WTC11 (cell line): ENCODE results near the gene IDUA. TPM values are rescaled to one million over a fixed set of nuclear protein-coding genes. Genes with fewer than 3 reads are reported as not detected.
A peak's percentile ranks its signal among the peaks of the same experiment; 100 is the strongest.

Experiments used
- ATAC-seq: fragments of 200-7000 bp; cut with Tn5 transposase; 2 replicates; pipeline ENCODE4 v1.10.0; 2021; ENCODE audit warnings: mild to moderate bottlenecking, moderate library complexity
- CTCF ChIA-PET: fragments of 300-600 bp; sonication (Branson Sonifier 250); formaldehyde crosslinking; loops from one replicate; lab custom pipeline; 2021; ENCODE audit warnings: antibody characterized with exemption; lab: Charles Lee
- POLR2A ChIA-PET: fragments of 350-600 bp; sonication (Branson Sonifier 250); formaldehyde crosslinking; loops from one replicate; lab custom pipeline; 2021; ENCODE audit warnings: antibody characterized with exemption; lab: Charles Lee
- DNase-seq: peaks from one replicate; pipeline ENCODE4 v3.0.0; 2021; ENCODE audit warnings: low spot score
- H3K27ac Mint-ChIP-seq: 2 replicates; pipeline ENCODE4 v1.8.0; 2021; ENCODE audit warnings: mixed read lengths
- H3K27me3 Mint-ChIP-seq: 2 replicates; pipeline ENCODE4 v1.8.0; 2021; ENCODE audit warnings: low read depth, mild to moderate bottlenecking, moderate library complexity, mixed read lengths
- H3K36me3 Mint-ChIP-seq: 2 replicates; pipeline ENCODE4 v1.8.0; 2021; ENCODE audit warnings: mixed read lengths
- H3K4me1 Mint-ChIP-seq: 2 replicates; pipeline ENCODE4 v1.8.0; 2022; ENCODE audit warnings: mixed read lengths
- H3K4me3 Mint-ChIP-seq: 2 replicates; pipeline ENCODE4 v1.8.0; 2021; ENCODE audit warnings: mild to moderate bottlenecking, moderate library complexity, mixed read lengths
- H3K9me3 Mint-ChIP-seq: 2 replicates; pipeline ENCODE4 v1.8.0; 2021; ENCODE audit warnings: mixed read lengths
- ATF2 ChIP-seq: sonication (generic); formaldehyde crosslinking; IDR thresholded peaks from 2 replicates; pipeline ENCODE4 v1.8.1; 2022; ENCODE audit warnings: low read depth, missing genetic modification reagents, borderline replicate concordance
- ELF4 ChIP-seq: sonication (generic); formaldehyde crosslinking; IDR thresholded peaks from 2 replicates; pipeline ENCODE4 v1.8.1; 2022; ENCODE audit warnings: low read depth, mild to moderate bottlenecking, moderate library complexity, missing genetic modification reagents
- EMX1 ChIP-seq: fragments of 250-450 bp; sonication (Bioruptor Pico); IDR thresholded peaks from 2 replicates; pipeline ENCODE4 v1.8.0; 2021; ENCODE audit warnings: mild to moderate bottlenecking
- FOXK1 ChIP-seq: sonication (generic); formaldehyde crosslinking; IDR thresholded peaks from 2 replicates; pipeline ENCODE4 v1.8.0; 2022; ENCODE audit warnings: mild to moderate bottlenecking, moderate library complexity, missing genetic modification reagents
- HMGA2 ChIP-seq: fragments of 250-450 bp; sonication (Bioruptor Pico); IDR thresholded peaks from 2 replicates; pipeline ENCODE4 v1.4.0; 2021; ENCODE audit warnings: mild to moderate bottlenecking, moderate library complexity
- IRF1 ChIP-seq: sonication (generic); formaldehyde crosslinking; IDR thresholded peaks from 2 replicates; pipeline ENCODE4 v1.8.0; 2023; ENCODE audit warnings: missing genetic modification reagents
- JAZF1 ChIP-seq: fragments of 250-450 bp; sonication (Bioruptor Pico); IDR thresholded peaks from 2 replicates; pipeline ENCODE4 v1.9.0; 2021; ENCODE audit warnings: moderate library complexity, mild to moderate bottlenecking, inconsistent platforms
- MLX ChIP-seq: sonication (generic); formaldehyde crosslinking; IDR thresholded peaks from 2 replicates; pipeline ENCODE4 v1.8.1; 2023; ENCODE audit warnings: mild to moderate bottlenecking, missing genetic modification reagents, moderate library complexity
- NR1H2 ChIP-seq: sonication (generic); formaldehyde crosslinking; IDR thresholded peaks from 2 replicates; pipeline ENCODE4 v1.9.0; 2021; ENCODE audit warnings: mild to moderate bottlenecking, moderate library complexity, missing genetic modification reagents
- RELA ChIP-seq: sonication (generic); formaldehyde crosslinking; IDR thresholded peaks from 2 replicates; pipeline ENCODE4 v1.8.1; 2022; ENCODE audit warnings: missing genetic modification reagents, mild to moderate bottlenecking, borderline replicate concordance
- SMAD3 ChIP-seq: sonication (generic); formaldehyde crosslinking; IDR thresholded peaks from 2 replicates; pipeline ENCODE4 v1.8.0; 2022; ENCODE audit warnings: missing genetic modification reagents, mild to moderate bottlenecking, borderline replicate concordance
- SOX15 ChIP-seq: fragments of 250-450 bp; sonication (Bioruptor Pico); IDR thresholded peaks from 2 replicates; pipeline ENCODE4 v1.9.0; 2021; ENCODE audit warnings: mild to moderate bottlenecking
- ZBTB21 ChIP-seq: sonication (generic); formaldehyde crosslinking; IDR thresholded peaks from 2 replicates; pipeline ENCODE4 v1.8.1; 2023; ENCODE audit warnings: mild to moderate bottlenecking, missing genetic modification reagents, borderline replicate concordance
- ZNF138 ChIP-seq: sonication (generic); formaldehyde crosslinking; conservative IDR thresholded peaks from 2 replicates; pipeline ENCODE4 v1.8.1; 2022; ENCODE audit warnings: mild to moderate bottlenecking, moderate library complexity, missing genetic modification reagents
- ZNF396 ChIP-seq: fragments of 250-450 bp; sonication (Bioruptor Pico); IDR thresholded peaks from 2 replicates; pipeline ENCODE4 v1.8.0; 2021; ENCODE audit warnings: mild to moderate bottlenecking, moderate library complexity, borderline replicate concordance
- ZNF416 ChIP-seq: fragments of 250-450 bp; sonication (Bioruptor Pico); IDR thresholded peaks from 2 replicates; pipeline ENCODE4 v1.9.0; 2021; ENCODE audit warnings: mild to moderate bottlenecking, inconsistent platforms
- ZNF423 ChIP-seq: fragments of 250-450 bp; sonication (Bioruptor Pico); IDR thresholded peaks from 2 replicates; pipeline ENCODE4 v2.1.2; 2022; ENCODE audit warnings: mild to moderate bottlenecking, moderate library complexity
- total RNA-seq: library from RNA; stranded (reverse); gene quantifications from 3 replicates; pipeline ENCODE4 v1.2.3, GENCODE V29; 2021
- TF ChIP-seq, protein P1 (sequence below): sonication (generic); formaldehyde crosslinking; IDR thresholded peaks from 2 replicates; pipeline ENCODE4 v1.8.1; 2023; ENCODE audit warnings: mild to moderate bottlenecking, missing genetic modification reagents
- TF ChIP-seq, protein P2 (sequence below): sonication (generic); formaldehyde crosslinking; IDR thresholded peaks from 2 replicates; pipeline ENCODE4 v1.8.0; 2022; ENCODE audit warnings: mild to moderate bottlenecking, missing genetic modification reagents

Gene IDUA
- total RNA-seq, 1 experiment from 2014 or later = 8.7 TPM

GRCh38 chr4:1017211-1017610 is 30.4 kb downstream of the IDUA start (continued):
- TF ChIP-seq IRF1 (CRISPR knock-in tag) (no peak), ZNF396 (no peak), RELA (CRISPR knock-in tag) (no peak), FOXK1 (CRISPR knock-in tag) (no peak), ZNF416 (CRISPR knock-in tag) (no peak), HMGA2 (CRISPR knock-in tag) (no peak), ZBTB21 (CRISPR knock-in tag) (no peak)
- TF ChIP-seq, protein P1, sequence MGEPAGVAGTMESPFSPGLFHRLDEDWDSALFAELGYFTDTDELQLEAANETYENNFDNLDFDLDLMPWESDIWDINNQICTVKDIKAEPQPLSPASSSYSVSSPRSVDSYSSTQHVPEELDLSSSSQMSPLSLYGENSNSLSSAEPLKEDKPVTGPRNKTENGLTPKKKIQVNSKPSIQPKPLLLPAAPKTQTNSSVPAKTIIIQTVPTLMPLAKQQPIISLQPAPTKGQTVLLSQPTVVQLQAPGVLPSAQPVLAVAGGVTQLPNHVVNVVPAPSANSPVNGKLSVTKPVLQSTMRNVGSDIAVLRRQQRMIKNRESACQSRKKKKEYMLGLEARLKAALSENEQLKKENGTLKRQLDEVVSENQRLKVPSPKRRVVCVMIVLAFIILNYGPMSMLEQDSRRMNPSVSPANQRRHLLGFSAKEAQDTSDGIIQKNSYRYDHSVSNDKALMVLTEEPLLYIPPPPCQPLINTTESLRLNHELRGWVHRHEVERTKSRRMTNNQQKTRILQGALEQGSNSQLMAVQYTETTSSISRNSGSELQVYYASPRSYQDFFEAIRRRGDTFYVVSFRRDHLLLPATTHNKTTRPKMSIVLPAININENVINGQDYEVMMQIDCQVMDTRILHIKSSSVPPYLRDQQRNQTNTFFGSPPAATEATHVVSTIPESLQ (CRISPR knock-in tag) = no peak
- TF ChIP-seq, protein P2, sequence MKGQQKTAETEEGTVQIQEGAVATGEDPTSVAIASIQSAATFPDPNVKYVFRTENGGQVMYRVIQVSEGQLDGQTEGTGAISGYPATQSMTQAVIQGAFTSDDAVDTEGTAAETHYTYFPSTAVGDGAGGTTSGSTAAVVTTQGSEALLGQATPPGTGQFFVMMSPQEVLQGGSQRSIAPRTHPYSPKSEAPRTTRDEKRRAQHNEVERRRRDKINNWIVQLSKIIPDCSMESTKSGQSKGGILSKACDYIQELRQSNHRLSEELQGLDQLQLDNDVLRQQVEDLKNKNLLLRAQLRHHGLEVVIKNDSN (CRISPR knock-in tag) = no peak
- TF ChIP-seq, all 79 proteins: peak for 0

DNA sequence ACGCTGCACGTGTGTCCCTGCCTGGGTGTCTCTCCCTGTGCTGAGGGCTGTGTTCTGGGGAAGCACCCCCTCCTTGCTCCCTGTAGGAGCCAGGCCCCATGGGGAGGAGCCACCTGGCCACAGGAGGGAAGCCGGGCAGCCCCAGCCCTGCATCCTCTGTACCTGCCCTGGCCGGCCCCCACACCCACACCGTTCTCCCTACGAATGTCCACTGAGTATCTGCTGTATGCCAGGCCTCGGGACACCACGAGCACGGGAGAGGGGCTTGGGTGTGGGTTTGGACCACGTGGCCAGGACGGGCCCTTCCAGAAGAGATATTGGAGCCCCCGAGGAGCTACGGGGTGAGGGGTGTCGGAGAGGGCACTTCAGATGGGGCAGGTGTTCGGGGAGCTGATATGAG is 30.9 kb downstream of the IDUA start:
- POLR2A ChIA-PET = interaction anchor here (0.6 kb wide), 1 partner anchor 1535 kb away, joined by 3 read pairs; no protein-coding TSS in a partner anchor
- Mint-ChIP-seq H3K27ac (no peak overlapping the region), H3K27me3 (no peaks in the 10 kb centered on the region; the same call in 1 of the 2 replicates), H3K9me3 (no peaks in the 10 kb centered on the region)
- DNase-seq = no peak
- no peak for TF ChIP-seq MLX (CRISPR knock-in tag)
- TF ChIP-seq SMAD3 (CRISPR knock-in tag) = no peak
- TF ChIP-seq ATF2 = no peak
- TF ChIP-seq SOX15 (CRISPR knock-in tag) = no peak
- no peak for TF ChIP-seq NR1H2
- no peak for TF ChIP-seq FOXK1 (CRISPR knock-in tag)
- TF ChIP-seq, all 79 proteins: peak for 0
- no peaks in the 10 kb centered on the region for H3K4me1 Mint-ChIP-seq
- CTCF ChIA-PET = no interaction called here
- no peak for ATAC-seq
- H3K36me3 Mint-ChIP-seq = no peaks in the 10 kb centered on the region
- no peak overlapping the region for H3K4me3 Mint-ChIP-seq

DNA sequence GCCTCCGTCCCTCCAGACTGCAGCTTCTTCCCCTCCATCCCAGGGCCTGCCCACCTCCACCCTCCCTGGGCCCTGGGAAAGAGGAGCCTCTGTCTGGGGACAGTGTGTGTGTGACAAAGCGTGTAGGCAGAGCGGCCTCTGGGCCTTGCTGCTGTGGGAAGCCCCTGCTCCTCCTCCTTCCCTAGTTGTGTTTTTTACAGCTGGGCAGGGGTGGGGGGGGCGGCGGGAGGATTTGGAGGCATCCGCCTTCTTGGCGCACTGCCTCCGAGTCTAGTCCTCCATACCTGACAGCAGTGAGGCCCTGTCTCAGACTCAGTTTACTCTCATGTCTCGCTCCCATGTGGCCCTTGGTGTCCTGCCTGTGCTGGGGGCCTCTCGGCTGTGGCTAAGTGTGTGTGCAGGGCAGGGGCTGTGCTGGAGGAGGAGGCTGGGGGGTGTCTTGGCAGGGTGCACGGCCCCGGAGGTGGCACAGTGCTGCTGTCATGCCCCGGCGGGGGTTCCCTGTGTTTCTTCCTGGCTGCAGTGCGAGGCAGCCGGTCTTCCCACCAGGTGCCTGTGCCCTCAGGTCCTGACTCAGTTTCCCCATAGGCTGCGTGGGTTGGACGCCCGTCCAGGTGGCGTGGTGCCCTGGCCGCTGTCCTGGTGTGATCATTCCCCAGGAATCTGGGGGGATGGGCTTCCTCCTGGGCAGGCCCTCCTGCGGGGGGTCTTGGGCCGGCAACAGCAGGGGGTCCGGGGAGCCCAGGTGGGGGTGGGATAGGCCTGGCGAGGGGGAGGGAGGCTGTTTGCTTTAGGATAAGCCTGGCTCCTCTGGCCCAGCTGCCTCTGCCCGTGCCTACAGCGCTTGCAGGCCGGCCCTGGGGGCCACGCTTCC is 31.5 kb downstream of the IDUA start:
- Mint-ChIP-seq H3K9me3 (no peaks in the 10 kb centered on the region), H3K27me3 (no peaks in the 10 kb centered on the region; the same call in 1 of the 2 replicates), H3K36me3 (no peaks in the 10 kb centered on the region), H3K27ac (no peak overlapping the region)
- no peak for DNase-seq
- CTCF ChIA-PET = no interaction called here
- TF ChIP-seq JAZF1 = no peak
- TF ChIP-seq ELF4 = no peak
- TF ChIP-seq NR1H2 = no peak
- TF ChIP-seq EMX1 (CRISPR knock-in tag) = no peak
- no peak for TF ChIP-seq ZNF138
- TF ChIP-seq ZNF423 (CRISPR knock-in tag) = peak; percentile 49; the same call in 1 of the 2 replicates
- TF ChIP-seq, all 79 proteins: peak for 1
- 0 out of 2 replicates have a peak, but pooled peaks have one; percentile 6 for ATAC-seq
- no peaks in the 10 kb centered on the region for H3K4me1 Mint-ChIP-seq
- POLR2A ChIA-PET = no interaction called here
- no peak overlapping the region for H3K4me3 Mint-ChIP-seq
